NCI-H446 treated with DMSO at 0.1 percent for 48 hours (cell line): ENCODE results near the gene ARHGAP22.

Experiments
- DNase-seq: peaks from one replicate; lab custom pipeline; 2025; lab: John Stamatoyannopoulos, UW

ARHGAP22 gene

DNA sequence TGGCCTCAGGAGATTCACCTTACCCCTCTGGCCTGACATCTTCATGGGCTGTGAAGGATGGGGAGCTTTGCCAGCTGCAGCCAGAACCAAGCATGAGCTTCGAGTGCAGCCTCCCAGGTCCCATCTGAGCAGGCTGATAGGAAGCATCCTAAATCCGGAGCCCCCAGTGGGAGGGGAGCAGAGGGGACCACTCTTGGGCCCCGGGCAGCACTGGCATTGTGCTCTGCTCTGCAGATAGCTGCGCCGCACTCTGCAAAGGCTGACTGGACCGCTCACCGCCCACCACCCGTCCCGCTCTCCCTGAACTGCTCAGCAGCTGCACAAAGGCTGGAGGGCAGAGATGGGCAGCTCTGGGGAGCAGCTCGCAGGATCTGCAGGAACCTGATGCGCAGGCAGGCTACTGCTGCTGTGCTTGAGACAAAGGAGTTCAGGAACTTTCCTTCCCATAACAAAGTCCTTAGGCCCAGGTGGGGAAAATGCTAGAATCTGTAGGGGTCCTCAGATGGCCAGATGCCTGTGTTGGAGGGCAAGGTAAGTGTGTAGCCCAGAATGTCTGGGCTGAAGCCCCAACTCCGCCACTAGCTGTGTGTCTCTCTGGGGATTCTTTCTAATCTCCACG, 51.8 kb downstream of the ARHGAP22 start:
- no peak for DNase-seq

DNA sequence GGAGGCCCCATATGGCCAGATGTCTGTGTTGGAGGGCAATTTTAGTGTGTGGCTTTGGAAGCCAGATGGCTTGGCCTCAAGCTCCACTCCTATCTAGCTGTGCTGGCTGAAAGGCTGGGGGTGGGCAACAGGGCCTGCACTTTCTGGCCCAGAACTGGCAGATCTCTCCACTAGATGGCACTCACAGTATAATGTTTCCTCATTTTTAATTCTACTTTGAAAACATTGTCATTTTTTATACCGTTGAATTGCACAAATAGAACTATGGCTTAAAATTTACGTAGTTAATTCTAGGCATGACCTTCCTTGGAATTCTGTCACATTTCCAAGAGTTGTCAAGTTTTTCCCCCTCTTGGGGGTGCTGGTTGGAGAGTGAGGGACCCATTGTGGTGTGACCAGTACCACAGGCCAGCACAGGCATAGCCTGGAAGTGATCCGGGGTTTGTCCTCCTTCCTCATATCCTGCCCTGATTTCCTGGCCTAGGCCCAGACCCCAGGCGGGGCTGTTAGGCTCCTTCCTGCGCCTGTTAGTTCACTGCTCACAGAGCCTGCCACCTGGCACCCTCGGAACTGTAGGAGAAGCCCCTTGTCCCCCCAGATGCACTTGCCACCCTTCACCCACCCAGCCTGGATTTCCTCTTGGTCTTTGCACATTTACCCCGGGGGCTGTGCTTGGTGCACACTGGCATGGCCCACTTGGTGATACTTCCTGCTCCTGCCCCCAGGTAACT, 52.8 kb downstream of the ARHGAP22 start:
- peak; percentile 42 for DNase-seq

DNA sequence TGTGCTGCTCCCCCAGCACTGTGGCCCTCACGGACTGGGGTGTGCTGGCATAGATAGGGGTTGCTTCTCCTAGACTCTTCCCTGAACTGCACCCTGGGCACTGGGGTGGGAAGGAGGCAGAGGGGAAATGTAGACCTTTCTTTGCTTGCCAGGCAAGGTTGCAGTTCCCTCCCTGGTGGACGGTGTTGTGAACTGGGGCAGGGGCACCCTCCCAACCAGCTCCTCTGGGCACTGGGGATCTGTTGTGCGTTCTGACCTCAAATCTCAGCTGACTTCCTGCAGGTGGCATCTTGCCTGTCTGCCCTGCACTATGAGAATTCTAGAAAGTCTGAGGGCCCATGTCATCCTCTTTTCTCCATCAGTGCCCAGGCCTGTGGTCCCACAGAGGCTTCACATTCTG, 53.9 kb downstream of the ARHGAP22 start:
- DNase-seq, result no peak

DNA sequence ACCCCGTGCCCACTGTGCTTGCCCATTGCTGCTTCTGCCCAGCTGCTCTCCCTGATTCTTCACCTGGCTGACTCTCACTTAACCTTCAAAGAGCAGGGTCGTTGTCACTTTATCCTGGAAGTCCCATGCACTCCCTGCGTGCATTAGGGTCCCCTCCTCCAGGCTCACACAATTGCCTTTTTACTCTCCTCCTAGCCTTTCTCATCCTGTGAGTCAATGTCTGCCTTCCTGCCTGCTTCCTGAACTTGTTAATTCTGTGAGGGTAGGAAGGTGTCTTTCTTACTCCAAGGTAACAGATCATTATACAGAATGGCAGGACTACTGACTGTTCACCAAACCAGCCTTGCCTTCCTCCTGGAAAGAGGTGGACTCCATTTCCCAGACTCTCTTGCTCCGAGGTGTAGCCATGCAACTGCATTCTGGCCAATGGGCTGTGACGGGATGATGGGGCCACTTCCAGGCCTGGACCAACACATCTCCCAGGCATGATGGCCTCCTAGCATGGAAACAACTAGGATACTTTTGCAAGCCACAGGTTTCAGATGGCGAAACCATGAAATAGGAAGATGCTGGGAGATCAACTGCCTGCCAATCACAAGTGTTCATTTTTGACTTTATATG, 54.7 kb downstream of the ARHGAP22 start:
- no peak for DNase-seq

DNA sequence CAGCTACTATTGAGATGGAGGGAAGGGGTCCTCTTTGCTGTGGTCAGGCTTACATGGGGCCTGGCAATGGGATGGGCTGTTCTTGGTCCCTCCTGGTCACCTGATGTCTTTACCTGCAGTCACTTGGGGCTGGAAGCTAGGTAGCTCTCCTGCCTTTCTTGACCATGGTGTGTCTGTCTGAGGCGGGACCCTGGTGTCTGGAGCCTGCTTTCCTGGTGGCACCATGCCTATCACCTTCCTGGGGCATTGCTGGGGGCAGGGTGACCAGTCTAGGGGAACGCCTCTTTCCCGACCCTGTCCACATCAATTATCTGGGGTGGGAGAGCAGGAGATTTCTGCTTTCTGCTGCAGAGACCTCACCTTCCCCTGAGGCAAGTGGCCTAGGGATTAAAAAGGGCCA, 55.6 kb downstream of the ARHGAP22 start:
- no peak for DNase-seq

DNA sequence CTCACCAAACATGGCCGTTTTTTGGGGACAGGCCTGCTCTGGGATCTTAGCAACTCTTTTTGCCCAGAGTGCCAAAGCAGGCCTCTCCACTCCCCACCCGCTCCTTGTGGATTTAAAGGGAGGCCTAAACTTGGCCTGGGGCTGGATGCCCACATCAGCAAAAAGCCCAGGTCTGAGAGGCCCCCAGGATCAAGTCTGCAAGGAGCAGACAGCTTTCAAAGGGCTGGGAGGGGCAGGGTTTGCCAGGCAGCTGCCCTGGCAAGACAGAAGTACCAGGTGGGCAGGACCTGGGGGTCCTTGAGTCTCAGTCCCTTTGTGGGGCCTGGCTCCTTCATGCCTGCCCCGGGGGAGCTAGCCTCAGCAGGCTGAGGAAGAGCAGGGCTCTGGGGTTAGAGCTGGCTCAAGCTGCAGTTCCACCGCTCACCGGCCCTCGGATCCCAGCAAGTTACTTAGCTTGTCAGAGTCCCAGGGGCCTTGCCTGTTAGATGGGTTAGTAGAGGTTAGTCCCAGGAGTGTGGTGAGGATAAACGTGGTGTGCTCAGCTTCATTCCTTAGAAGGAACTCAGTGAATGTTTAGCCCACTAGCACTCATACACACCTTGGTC, 56.2 kb downstream of the ARHGAP22 start:
- DNase-seq, result no peak

DNA sequence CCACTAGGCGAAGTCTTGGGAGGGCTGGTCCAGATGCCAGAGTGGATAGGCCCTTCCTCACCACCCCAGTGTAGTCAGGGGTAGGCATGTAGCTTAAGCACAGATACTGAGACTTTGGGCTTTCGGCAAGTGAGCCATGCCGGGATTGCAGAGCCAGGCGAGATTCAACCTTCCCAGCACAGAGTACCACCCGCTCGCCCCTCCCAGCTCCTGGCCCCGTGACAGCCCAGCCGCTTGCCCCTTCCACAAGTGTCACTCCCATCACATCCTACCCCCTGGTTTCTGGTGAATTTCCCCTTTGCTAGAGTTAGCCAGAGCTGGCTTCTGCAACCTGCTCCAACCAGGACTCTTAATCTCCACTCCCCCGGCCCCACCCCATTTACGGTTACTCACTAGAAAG, 56.9 kb downstream of the ARHGAP22 start:
- no peak for DNase-seq

DNA sequence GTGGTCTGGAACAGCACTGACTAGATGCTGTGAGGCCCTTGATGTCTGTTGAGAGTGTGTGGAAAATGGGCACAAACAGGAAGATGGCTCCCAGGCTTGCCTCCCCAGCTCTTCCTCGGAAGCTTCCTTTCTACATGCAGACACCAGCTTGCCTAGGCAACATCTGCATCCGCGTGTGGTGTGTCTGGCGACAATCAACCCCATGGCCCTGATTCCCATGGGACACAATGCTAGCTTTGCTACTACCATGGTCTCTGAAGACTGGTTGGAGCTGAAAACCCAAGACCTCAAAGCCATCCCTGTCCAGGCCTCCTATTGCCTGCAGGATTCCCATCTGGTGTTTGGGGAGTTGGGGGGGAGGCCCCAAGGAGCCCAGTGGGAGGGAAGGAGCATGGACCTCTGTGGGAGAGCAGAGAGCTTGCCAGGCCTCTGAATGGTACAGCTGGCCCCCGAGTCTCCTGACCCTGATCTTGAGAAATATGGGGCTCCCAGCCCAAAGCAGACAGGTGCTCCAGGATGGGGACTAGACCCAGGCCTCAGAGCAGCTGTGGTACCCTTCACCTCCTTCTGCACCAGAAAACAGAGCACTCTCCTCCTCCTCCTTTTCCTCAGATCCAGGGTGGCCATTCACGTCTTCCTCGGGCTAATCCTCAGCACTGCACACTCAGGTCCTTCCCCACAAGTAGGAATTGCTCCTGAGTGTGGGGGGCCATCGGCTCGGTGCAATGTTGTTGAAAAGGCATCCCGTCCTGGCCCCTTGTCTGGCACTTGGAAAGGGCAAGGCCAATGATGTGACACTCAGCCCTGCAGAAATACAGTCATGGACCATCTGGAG, 57.6 kb downstream of the ARHGAP22 start:
- no peak for DNase-seq

DNA sequence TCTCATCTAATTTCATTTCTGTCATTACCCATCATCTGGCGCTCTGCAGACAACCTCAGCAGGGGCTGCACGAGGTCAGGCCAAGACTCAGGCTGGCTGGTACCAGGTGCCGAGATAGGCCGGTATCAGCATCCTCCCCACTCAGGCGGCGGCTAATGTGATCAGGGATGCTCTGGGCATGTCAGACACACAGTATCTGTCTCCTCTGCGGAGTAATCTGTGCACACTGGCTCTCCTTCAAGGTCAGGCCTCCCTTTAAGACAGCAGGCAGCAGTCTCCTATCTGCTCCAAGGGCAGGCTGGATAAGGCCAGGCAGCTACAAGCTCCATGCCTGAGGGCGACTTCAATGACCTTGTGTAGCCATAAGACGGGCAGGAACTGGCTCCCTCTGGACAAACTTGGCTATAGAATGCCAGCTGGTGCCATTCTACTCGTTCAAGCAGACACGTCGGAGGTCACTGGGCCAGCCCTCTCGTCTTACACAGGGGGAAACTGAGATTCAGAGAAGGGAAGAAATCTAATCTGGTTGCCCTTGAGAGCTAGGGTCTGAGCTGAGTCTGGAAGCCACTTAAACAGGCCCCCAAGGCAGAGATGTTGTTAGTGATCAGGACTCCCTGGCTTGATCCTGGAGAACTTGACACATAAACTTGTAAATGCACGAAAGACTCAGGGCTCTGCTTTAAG, 59.3 kb downstream of the ARHGAP22 start:
- DNase-seq, result no peak

DNA sequence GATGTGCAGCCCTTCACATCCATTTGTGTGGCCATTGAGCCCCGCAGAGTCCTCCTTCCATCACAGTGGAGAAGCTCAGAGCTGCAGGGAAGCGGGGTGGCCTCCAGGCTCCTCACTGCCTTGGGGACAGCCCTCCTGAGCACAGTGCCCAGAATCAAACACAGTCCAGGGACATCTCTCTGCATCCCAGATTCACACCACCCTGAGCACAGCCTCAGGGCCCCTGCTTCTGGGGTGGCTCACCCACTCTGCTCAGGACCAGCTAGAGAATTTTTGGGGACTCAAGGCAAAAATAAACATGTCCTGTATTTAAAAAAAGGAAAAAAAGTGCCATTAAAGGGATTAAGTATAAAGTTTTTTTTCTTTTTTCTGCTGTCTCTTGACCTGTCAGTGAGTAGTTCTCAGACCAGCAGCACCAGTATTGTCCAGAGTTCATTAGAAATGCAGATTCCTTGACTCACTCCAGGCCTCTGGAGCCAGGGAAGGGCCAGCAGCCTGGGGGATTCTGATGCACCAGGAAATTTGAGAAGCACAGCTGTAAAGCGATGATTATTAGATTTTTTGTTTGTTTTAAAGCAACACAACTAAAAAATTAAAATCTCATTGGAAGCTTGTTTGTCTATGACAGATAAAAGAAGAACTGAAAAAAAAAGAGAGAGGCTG, 61.6 kb downstream of the ARHGAP22 start:
- no peak for DNase-seq

DNA sequence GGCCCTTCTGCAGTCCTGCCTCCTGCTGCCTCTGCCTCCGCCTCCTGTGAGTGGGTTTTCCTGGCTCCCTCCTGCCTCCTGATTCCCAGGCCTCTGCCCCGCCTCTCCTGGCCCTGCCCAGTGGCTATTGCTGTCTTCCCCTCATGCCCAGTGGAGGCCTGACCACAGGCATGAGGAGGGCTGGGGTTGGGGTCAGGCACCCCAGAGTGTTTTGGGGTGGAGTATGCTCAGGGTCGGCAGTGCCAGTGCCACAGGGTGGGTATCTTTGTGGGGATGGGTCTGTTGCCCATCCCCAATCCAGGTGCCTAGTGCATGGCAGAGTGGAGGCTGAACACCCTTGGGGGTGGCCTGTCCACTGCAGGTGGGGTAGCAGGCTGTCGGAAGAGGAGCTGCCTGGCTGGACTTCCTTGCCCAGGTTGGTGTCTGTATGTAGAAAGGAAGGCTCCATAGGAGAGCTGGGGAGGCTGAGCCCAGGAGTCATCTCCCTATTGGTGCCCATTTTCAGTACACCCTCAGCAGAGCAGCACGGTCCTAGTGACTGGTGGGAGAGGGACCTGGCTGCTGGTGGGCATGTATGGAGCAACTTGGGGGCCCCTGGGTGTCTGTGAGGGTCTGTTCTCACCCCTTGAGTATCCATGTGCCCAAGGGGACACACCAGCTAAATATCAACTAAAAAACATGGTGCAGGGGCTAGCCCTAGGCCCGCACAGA, 62.2 kb downstream of the ARHGAP22 start:
- no peak for DNase-seq

DNA sequence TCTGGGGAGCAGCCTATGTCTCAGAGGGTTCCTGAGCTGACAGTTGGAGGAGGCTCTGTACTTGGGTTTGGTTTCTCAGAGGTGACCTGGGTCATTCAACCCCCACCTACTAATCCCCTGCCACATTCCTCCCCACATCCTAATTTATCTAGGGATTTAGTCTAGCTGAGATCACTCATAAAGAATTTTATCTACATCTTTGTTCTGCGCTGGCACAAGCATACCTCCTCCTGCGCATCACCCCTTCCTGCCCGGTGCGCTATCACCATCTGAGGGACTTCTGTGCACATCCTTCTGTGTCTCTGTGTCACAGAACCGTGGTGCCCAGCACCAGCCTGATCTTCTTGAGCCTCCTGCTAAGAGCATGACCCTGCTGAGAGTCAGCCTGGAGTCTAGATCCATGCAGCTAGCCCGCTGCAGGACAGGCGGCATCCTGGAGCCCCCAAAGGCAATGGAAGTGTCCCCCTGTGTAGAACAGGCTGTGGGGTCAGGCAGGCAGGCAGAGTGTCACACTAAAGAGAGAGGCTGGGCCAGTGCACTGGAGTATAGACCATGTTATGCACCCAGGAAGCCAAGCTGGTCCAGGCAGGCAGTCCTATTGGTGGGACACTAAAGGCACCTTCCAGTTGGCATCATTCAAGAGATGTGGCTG, 63.6 kb downstream of the ARHGAP22 start:
- DNase-seq, result no peak

DNA sequence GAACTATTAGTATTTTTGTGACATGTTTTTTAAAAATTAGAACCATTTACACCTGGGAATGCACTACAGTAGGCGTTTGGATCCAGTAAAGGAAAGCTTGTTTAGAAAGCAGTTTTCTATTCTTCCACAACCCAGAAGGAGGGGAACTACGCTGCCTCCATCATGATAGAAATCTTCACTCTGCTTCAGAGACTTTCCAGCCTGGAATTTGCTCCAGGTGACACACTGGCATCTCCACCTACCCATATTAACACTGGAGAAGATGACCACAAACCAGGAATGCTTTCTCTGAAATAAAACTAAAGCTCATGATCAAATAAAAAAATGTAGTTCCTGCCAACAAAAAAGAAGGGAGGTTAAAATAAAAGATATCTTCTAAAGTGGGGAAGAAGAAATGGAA, 66.3 kb downstream of the ARHGAP22 start:
- no peak for DNase-seq

DNA sequence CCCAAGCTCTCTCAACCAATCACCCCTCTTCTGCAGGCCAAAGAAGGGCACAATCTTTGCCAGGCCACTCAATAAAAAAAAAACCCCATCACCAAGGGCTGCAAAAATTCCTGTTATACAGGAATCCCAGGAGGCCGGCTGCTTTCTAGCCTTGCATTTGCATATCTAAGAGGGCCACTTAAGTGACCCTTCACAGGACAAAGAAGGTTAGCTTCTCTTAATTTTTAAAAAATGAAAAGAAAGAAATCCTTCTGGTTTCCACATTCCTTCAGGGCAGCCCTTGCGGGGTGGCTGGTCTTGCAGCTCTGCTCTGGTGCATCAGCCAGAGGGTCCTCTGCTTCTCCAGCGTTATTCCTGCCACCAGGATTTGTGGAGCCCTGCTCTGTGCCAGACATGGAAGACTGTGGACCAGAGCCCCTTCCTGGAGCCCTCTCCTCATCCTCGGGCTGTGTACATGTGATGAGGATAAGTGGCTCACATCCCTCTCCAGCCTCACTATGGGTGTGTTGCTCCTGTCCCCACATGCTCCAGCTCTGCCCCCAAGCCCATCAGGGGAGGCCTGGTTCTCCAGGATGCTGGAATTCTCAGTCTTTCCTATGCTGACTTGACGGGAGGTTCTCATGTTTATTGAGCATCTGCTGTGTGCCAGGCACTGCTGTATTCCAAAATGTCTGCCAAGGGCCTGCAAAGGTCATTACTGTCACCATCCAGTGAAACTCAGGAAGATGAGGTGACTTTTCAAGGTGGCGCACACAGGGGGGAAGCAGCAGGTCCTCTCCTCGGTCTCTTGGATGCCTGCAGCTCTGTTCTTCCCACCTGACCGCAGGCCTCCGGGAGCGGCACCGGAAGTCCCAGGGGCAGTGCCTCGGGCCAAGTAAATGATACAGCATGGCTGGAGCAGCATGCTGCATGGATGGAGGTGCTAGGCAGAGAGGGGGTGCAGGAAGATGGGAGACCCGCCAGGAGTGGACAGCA, 67.7 kb downstream of the ARHGAP22 start:
- DNase-seq, result no peak

DNA sequence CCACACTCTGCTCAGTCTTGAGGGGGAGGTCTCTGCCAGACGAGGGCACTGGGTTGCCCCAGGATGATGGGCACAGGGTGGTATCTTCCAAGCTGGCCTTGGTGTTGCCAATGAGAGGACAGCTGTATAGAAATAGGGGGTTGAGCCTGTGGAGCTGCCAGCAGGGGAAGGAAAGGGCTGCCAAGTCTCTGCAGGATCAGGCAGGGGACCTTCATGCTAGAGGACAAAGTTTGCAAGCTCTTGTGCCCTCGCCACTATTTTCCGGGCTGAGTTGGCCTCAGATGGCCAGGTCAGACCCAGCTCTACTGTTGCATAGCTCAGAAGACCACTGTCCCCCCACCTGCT, 68.7 kb downstream of the ARHGAP22 start:
- no peak for DNase-seq

DNA sequence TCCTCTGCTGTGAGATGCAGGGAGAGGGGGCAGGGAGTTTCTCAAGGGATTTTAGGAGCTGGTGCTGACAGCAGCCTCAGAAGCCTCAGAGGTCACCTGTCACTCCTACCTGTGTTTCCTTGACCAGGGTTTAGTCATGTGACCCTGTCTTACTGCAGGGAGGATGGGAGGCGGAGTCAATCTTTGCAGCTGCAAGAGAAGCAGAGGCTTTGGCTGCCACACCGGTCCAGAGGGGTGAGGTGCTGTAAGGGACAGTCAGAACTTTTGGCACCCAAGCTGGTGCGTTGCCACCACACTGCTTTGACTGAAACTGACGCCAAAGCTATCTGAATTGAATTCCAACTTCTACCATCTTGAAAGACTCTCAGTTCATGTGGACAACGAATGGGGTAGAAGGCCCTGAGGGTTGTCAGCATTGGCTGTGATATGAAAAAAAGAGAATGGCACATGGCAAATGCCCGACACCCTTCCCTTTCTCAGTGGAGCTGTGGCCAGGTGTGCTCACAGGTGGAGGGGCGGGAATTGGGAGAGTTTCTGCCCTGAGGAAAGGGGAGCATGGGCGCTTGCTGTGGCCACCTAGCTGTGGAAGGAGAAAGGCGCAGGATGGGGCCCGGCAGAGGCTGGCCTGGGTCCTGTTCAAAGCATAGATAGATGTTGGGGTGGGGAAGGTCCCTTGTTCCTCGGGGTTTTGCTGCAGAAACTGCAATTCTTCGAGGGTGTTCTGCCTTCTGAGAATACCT, 69.3 kb downstream of the ARHGAP22 start:
- no peak for DNase-seq

DNA sequence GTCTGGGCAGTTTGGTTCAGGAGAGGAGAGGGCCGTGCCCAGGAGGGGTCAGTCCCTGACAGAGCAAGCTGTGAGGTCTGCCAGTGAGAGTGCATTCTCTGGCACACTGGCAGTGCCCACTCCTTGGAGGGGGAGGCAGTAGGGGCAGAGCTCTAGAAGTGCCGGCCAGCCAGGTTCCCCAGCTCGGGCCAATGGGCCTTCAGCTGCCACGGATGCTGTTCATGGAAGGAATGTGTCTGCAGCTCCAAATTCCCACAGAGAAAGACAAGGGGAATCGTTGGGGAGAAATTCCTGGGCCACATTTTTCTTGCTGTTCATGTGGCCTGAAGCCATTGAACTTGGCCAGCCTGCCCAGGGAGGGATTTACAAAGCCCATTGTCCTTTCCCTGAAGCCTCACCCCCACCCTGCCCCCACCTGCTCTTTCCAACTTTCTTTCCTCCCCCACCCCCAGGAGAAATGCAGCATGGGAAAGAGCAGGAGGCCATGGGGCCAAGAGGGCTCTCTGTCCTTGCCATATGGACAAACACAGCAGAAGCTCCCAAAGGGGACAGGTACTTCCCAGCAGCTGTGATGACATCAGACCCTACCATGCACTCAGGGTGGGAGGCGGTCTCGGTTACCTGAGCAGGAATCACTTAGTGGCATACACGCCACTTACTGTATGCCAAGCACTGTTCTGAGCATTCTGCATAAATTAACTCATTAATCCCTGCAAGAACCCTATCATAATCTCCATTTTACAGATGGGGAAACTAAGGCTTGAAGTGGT, 70.7 kb downstream of the ARHGAP22 start:
- no peak for DNase-seq
